ENCODE measurements around the gene TRIM8.

TRIM8 gene

GRCh38 chr10:102619281-102619981 lies 24.8 kb upstream of the TRIM8 start:
- Histone ChIP-seq H3K27me3 (ENCODE audit: insufficient read depth, poor library complexity, severe bottlenecking) (no peaks in the 10 kb centered on the region), H3K4me3 (replicated peaks; ENCODE audit: insufficient read depth, low read length) (no peak overlapping the region), H3K27ac (replicated peaks) (no peak overlapping the region)
- TF ChIP-seq GABPA (IDR thresholded peaks at IDR 0.05; ENCODE audit: low read depth) (no peak), SPI1 (IDR thresholded peaks at IDR 0.05; ENCODE audit: borderline replicate concordance, low read depth) (no peak), POLR2AphosphoS5 (IDR thresholded peaks at IDR 0.05; ENCODE audit: low read depth) (no peak), CTCF (IDR thresholded peaks at IDR 0.05; ENCODE audit: insufficient read depth, low read length) (no peak), REST (IDR thresholded peaks at IDR 0.05; ENCODE audit: insufficient replicate concordance, low read depth) (no peak)
- DNase-seq (ENCODE audit: low read depth in 1 of 2, low spot score in 1 of 2) = no peak

GRCh38 chr10:102620138-102620590 lies 24.1 kb upstream of the TRIM8 start:
- Histone ChIP-seq H3K4me3 (replicated peaks; ENCODE audit: insufficient read depth, low read length) (no peak overlapping the region), H3K27me3 (ENCODE audit: insufficient read depth, poor library complexity, severe bottlenecking) (no peaks in the 10 kb centered on the region), H3K27ac (replicated peaks) (no peak overlapping the region)
- no peak for DNase-seq (ENCODE audit: low read depth in 1 of 2, low spot score in 1 of 2)
- TF ChIP-seq REST (IDR thresholded peaks at IDR 0.05; ENCODE audit: insufficient replicate concordance, low read depth) = no peak

GRCh38 chr10:102620591-102621442 lies 23.5 kb upstream of the TRIM8 start:
- DNase-seq (ENCODE audit: low read depth in 1 of 2, low spot score in 1 of 2) = no peak
- Histone ChIP-seq H3K27ac (replicated peaks) (no peak overlapping the region), H3K27me3 (ENCODE audit: insufficient read depth, poor library complexity, severe bottlenecking) (no peaks in the 10 kb centered on the region), H3K4me3 (replicated peaks; ENCODE audit: insufficient read depth, low read length) (no peak overlapping the region)
- no peak for TF ChIP-seq GABPA (IDR thresholded peaks at IDR 0.05; ENCODE audit: low read depth)
- no peak for TF ChIP-seq REST (IDR thresholded peaks at IDR 0.05; ENCODE audit: insufficient replicate concordance, low read depth)
- no peak for TF ChIP-seq CTCF (IDR thresholded peaks at IDR 0.05; ENCODE audit: insufficient read depth, low read length)
- TF ChIP-seq SPI1 (IDR thresholded peaks at IDR 0.05; ENCODE audit: borderline replicate concordance, low read depth) = no peak
- no peak for TF ChIP-seq POLR2AphosphoS5 (IDR thresholded peaks at IDR 0.05; ENCODE audit: low read depth)

Data from HL-60 (cell line).